Panc1 (cell line): ENCODE results near the gene CCDC187.

ENCODE experiments used
- CTCF ChIP-seq: fragments of 450-650 bp; IDR thresholded peaks from 2 replicates; pipeline ENCODE4 v1.5.1; 2017; ENCODE audit warnings: mild to moderate bottlenecking
- POLR2AphosphoS5 ChIP-seq: IDR thresholded peaks from 2 replicates; pipeline ENCODE4 v1.6.1; 2012; ENCODE audit warnings: mild to moderate bottlenecking, low read depth, low read length, moderate library complexity
- REST ChIP-seq, 2 experiments: IDR thresholded peaks; 2 replicates each; pipeline ENCODE4 v1.6.1; 2011 to 2012; ENCODE audit warnings: low read depth in 2 of 2, control low read depth in 1 of 2, low read length in 1 of 2, mild to moderate bottlenecking in 1 of 2, moderate library complexity in 1 of 2; ENCODE audit not compliant: insufficient read depth in 1 of 2
- SIN3A ChIP-seq: IDR thresholded peaks from 2 replicates; pipeline ENCODE4 v1.6.1; 2012; ENCODE audit warnings: low read depth, mild to moderate bottlenecking, low read length, moderate library complexity, borderline replicate concordance; ENCODE audit not compliant: insufficient read depth
- TCF7L2 ChIP-seq: IDR thresholded peaks from 2 replicates; pipeline ENCODE4 v1.6.1; 2011; ENCODE audit warnings: mild to moderate bottlenecking, low read depth, low read length, inconsistent platforms

GRCh38 chr9:136258786-136259516 lies 44.9 kb downstream of the CCDC187 start:
- TF ChIP-seq CTCF (no peak), POLR2AphosphoS5 (no peak), REST (IDR thresholded peaks at IDR 0.05; ENCODE audit: insufficient read depth in 1 of 2, low read depth in 2 of 2, low read length in 1 of 2) (no peak), TCF7L2 (no peak), SIN3A (no peak)
